Measurements from ENCODE around the gene CDH4.

The CDH4 gene

GRCh38 chr20:61605283-61605682 is 353.2 kb downstream of the CDH4 start:
- in situ Hi-C loops (cut with MboI; ENCODE audit: low sequenced_read_pairs, unreplicated experiment), result no loop called here
- TF ChIP-seq CTCF (IDR thresholded peaks at IDR 0.05; ENCODE audit: borderline replicate concordance, control extremely low read depth, extremely low read depth, insufficient read depth, missing control alignments), result no peak
- DNase-seq (ENCODE audit: low spot score), result no peak

- in situ Hi-C loops (cut with MboI; ENCODE audit: low sequenced_read_pairs, unreplicated experiment), result no loop called here
- no peak for TF ChIP-seq CTCF (IDR thresholded peaks at IDR 0.05; ENCODE audit: borderline replicate concordance, control extremely low read depth, extremely low read depth, insufficient read depth, missing control alignments)
- no peak for DNase-seq (ENCODE audit: low spot score)
These were observed 353.9 kb downstream of the CDH4 start for GRCh38 chr20:61605862-61606557.

GRCh38 chr20:61608275-61609085 is 356.4 kb downstream of the CDH4 start:
- DNase-seq (ENCODE audit: low spot score), result no peak
- in situ Hi-C loops (cut with MboI; ENCODE audit: low sequenced_read_pairs, unreplicated experiment), result no loop called here
- no peak for TF ChIP-seq CTCF (IDR thresholded peaks at IDR 0.05; ENCODE audit: borderline replicate concordance, control extremely low read depth, extremely low read depth, insufficient read depth, missing control alignments)

GRCh38 chr20:61609461-61609860 is 357.4 kb downstream of the CDH4 start:
- DNase-seq (ENCODE audit: low spot score), result no peak
- no peak for TF ChIP-seq CTCF (IDR thresholded peaks at IDR 0.05; ENCODE audit: borderline replicate concordance, control extremely low read depth, extremely low read depth, insufficient read depth, missing control alignments)
- in situ Hi-C loops (cut with MboI; ENCODE audit: low sequenced_read_pairs, unreplicated experiment), result no loop called here

- DNase-seq (ENCODE audit: low spot score), result no peak
- TF ChIP-seq CTCF (IDR thresholded peaks at IDR 0.05; ENCODE audit: borderline replicate concordance, control extremely low read depth, extremely low read depth, insufficient read depth, missing control alignments), result no peak
- in situ Hi-C loops (cut with MboI; ENCODE audit: low sequenced_read_pairs, unreplicated experiment), result no loop called here
These were observed 359.5 kb downstream of the CDH4 start for GRCh38 chr20:61611401-61612180.

- in situ Hi-C loops (cut with MboI; ENCODE audit: low sequenced_read_pairs, unreplicated experiment), result no loop called here
- TF ChIP-seq CTCF (IDR thresholded peaks at IDR 0.05; ENCODE audit: borderline replicate concordance, control extremely low read depth, extremely low read depth, insufficient read depth, missing control alignments), result no peak
- DNase-seq (ENCODE audit: low spot score), result no peak
These were observed 362.1 kb downstream of the CDH4 start for GRCh38 chr20:61613917-61614705.
